ENCODE results near the gene JARID2.

DNA sequence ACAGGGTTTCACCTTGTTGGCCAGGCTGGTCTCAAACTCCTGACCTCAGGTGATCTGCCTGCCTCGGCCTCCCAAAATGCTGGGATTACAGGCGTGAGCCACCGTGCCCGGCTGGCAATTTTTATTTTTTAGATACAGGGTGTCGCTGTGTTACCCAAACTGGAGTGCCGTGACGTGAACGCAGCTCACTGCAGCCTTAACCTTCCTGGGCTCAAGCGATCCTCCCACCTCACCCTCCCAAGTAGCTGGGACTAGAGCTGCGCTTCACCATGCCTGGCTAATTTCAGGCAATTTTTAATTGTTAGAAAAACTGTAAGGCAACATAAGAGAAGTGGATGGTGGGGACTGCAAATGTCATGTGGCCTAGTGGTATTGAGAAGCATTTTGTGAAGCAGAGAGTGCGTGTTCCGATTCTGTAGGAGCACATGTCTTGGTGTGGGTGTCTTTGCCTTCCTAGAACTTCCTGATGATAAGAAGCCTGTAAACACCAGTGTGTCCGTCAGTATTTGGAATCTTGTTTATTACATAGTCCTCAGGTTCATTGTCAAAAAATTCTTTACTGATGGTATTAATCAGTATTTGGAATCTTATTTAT lies 18.0 kb downstream of the JARID2 start:
- TF ChIP-seq CTCF (optimal IDR thresholded peaks at IDR 0.05 in 1 of 3, IDR thresholded peaks at IDR 0.05 in 1 of 3, conservative IDR thresholded peaks at IDR 0.05 in 1 of 3; ENCODE audit: extremely low read depth in 1 of 3, insufficient read depth in 2 of 3, low read length in 3 of 3) (no peak), EZH2 (IDR thresholded peaks at IDR 0.05; ENCODE audit: low read length) (no peak)

Data from keratinocyte (primary cell).